Bone marrow (tissue), 2 donors: Measurements from ENCODE around the gene LNX2.

ENCODE experiments used
- DNase-seq, 2 donors: peaks; one replicate each; lab custom pipeline; 2025; lab: John Stamatoyannopoulos, UW

The LNX2 gene

DNA sequence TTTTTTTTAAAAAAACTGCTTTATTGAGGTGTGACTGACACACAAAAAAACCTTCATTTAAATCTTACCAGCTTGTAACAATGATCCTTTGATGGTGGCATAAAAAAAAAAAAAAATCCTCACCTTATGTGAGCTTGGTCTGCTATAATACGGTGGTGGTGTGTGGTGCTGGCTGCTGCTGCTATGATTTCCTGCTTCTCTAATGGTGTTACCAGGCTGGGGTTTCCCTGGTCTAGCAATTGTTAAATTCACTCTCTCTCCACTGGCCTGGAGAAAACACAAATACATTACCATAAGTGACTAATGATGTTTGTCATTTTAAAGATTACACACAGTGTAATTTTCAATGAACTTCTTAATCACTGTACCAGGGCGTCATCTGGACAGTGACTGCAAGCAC lies 60.6 kb downstream of the LNX2 start:
- no peak for DNase-seq

DNA sequence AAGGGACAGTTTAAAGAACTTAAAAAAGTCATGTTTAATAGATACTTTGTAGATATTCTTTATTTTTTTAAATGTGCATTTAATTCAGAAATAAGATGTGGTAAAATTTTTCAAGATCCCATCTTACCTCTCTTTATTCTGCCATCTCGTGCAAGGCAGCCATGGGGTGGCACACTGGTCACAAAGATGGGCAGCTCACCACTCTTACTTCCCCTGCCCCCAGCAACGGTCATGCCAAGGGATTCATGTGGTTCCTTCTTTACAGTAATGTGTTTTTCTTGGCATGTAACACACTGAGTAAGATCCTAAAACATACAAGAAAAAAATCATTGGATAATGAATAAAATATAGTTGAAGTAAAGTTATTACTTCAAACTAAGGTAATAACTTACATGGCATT lies 64.2 kb downstream of the LNX2 start:
- peak in 1 of 2 donors; percentile 28 for DNase-seq

DNA sequence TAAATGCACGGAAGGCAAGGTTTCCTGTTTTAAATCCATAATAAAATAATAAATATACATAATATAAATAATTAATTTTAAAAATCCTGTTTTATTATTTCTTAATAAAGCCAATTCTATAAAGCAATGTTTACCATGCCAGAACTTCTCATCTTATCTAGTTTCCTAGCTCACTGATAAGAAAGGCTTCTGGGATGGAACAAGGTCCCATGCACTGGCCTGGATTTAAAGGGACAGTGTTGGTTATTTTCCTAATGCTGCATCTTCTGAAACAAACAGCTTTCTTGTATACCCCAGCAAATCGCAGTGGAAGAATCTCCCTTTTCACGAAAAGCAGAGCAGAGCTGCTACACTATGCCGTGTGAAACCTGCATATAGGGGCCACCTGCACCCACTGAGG lies 68.8 kb downstream of the LNX2 start:
- no peak for DNase-seq

DNA sequence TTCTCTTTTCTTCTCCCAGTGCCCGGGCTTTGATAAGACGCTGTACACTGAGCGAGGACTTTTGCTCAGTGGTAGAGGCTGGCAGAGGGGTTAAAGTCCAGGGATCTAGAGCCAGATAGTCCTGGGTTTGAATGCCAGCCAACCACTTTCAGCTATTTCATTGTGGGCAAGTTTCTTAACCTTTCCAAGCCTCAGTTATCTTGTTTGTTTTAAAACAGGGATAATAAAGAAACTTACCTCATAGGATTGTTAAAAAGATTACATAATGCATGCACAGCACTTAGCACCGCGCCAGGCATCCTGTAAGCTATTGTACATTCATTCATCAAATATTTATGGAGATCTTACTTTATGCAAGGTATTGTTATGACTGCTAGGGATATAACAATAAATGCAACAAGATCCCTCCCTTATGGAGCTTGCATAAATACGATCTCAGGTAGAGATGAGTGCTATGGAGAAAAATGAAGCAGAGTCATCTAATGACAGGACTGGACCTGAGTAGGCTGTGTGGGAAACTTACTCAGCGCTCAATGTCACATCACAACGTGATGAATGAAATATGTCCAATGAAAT lies 70.8 kb downstream of the LNX2 start:
- DNase-seq, result no peak

DNA sequence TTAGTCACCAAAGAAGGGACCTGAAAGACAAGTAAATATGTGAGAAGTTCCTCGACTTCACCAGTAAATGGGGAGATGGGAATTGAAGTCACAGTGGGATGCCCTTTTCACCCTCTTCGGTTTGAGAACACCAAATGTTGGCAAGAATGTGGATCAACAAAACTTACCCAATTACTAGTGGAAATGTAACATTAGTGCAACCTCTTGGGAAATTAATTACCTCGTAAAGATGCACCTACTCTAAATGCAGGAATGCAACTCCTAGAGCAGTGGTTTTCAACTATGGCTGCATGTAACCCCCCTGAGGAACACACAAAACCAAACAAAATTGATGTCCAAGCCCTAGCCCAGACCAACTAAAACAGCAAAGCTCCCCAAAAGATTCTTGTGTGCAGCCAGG lies 78.1 kb downstream of the LNX2 start:
- DNase-seq, result no peak

DNA sequence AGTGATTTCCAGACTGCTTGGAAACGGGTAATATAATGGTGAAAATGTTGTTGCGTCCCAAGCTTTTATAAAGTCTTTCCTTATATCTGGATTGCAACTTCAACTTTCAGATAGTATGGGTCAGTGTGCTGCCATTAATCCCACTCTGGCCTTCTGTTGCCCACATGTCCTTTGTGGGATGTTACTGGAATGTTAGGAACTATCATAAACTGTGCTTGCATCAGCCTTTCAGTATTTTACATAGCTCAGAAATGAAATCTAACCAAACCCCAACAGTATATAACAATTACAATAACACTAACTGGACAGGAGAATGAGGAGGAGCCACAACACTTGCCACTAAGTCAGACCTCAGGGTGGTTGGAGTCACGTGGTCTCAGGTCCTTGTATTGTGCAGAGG lies 78.9 kb downstream of the LNX2 start:
- DNase-seq, result no peak

DNA sequence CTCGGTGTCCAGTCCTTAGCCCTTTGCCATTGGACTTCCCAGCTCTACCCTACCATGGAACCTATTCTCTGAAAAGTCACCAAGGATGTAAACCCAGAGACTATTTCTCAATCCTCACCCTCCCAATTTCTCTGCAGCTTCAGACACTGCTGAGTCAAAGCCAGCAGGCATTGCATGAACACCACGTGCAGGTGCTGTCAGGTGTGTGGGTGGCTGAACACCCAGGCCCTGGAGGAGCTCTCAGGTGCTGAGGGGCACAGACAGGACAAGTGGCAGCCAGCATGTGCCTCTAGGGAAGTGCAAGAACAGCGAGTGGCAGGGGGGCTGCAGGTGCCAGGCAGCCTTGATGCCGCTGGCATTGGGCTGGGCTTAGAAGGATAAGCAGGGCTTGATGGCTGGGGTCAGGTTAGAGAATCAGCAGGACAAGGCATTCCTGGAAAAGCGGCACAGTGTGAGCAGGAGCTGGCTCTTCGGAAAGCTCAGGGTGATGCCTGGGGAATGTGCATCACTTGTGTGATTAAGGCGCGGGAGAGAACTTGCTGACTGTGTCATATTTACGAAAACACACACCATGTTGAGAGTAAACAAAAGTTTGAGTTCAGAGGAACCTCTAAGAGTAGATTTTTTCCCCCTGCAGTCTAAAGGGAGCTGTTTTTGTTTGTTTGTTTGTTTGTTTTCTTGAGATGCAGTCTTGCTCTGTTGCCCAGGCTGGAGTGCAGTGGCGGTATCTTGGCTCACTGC lies 83.8 kb downstream of the LNX2 start:
- no peak for DNase-seq

DNA sequence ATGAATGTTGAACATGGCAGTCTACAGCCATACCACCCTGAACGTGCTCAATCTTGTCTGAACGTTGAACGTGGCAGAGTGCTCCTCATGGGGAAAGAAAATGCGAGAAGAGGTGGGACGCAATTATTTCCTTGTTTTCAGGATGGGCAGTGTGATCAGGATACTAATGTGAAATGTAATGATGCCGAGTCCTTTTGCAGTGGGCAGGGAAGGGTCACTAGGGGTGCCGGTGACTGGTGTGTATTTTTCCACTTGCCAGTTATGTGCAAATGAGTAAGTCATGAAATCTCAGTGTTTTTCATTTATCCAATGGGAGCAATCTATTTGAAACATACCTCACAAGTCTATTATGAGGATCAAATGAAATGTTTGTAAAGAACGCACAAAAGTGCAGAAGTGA lies 84.8 kb downstream of the LNX2 start:
- DNase-seq, result peak in 1 of 2 donors; percentile 5

DNA sequence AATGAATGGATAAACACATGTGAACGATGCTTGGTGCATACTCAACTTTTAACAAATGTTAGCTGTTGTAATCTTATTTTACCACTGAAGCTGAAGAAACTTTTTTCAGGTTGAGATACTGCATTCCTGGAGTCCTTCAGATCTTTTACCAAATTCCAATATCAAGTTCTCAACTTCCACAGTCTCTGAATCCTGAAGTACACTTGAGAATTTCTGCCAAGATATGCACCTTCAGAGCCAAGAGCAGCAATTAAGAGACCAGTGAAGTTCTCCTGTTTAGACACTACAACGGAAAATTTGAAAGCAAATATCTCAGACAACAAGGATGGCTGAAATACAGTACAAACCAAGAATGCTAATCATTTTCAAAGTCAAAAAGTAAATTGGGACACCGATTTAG lies 85.3 kb downstream of the LNX2 start:
- DNase-seq, result no peak

DNA sequence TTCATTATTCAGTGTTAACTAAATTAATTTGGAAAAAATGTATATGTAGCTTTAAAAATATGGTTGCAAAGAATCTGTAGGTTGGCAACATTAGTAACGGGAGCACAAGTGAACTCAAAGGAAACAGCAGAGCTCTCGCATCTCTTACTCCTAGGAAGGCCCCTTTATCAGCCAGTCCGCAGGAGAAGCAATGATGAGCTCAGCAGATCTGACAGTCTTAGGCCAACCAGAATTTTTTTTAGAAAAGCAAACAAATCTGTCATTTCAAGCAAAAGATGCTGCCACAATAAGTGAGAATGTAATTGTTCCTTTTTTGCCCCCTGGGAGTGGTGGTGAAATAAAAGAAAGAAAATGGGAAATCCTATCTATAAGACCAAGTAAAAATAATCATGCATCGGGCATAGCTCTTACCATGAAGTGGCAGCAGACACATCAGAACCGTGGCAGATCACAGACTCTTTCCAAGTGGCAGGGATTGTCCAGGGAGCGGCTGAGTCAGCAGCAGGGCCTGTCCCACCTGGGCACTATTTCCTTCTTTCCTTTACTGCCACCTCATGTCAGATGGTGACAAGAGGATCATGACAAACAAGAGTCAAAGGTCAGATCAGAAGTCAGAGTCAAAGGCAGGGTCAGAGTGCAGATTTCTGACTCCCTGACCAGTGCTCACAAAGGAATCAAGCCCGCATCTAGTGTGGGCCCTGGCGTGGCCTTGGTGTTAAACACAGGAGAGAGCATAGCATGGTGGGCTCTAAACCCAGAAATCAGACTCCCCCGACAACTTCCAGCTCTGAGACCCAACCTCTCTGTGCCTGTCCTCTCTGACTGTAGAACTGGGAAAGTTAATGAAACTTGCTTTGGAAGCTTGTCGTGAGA lies 86.0 kb downstream of the LNX2 start:
- DNase-seq, result no peak

DNA sequence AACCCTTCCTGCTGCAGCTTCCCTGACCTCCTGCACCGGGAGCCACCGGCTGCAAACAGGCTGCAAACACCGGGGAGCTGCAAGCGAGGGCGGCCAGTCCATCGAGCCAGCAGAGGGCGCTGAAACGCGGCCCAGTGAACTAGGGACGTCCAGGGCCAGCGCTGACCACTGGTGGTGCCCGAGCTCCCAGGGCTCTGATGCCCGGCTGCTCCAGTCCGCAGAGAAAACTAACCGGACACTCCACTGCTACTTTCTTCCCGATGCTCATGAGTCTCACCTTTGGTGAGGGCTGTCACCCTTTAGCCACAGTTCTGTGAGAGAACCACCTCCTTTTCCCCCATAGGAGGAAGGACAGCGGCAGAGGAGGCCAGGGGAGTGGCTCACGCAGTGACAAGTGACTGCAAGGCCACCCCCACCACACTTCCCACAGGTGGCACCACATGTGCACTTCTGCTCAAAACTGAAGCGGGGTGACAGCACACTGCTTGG lies 87.1 kb downstream of the LNX2 start:
- DNase-seq, result peak in 1 of 2 donors; percentile 33

DNA sequence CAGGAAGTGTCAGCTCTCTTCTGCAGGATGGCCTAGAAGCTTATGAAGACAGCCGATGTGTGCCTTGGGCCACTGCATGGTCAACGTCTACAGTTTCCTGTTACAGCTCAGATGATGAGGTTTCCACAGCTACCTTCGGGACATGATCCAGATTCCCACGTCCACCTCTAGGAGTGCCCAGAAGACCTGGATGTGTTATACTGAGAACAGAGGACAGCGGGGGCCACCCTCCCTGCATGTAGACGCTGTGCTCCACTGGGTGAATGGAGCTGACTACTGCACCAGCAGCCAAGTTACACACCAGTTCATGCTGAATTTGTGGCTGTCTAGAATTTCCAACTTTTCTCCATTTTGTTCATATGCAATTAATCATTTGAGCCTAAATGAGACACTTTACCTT lies 91.4 kb downstream of the LNX2 start:
- no peak for DNase-seq

DNA sequence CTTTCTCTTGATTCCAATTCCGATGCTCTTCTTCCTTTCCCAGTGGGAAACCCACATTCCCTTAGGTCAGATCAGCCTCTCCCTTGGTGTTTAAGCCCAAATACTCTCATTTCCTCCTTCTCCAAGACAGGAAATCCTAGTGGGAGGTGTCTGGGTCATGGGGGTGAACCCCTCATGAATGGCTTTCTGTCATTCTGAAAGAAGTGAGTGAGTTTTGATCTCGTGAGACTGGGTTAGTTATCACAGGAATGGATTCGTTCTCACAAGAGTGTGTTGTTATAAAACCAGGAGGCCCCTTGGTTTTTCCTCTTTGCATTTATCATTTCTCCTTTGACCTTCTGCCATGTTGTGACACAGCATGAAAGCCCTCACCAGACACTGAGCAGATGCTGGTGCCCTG lies 93.8 kb downstream of the LNX2 start:
- DNase-seq, result no peak

DNA sequence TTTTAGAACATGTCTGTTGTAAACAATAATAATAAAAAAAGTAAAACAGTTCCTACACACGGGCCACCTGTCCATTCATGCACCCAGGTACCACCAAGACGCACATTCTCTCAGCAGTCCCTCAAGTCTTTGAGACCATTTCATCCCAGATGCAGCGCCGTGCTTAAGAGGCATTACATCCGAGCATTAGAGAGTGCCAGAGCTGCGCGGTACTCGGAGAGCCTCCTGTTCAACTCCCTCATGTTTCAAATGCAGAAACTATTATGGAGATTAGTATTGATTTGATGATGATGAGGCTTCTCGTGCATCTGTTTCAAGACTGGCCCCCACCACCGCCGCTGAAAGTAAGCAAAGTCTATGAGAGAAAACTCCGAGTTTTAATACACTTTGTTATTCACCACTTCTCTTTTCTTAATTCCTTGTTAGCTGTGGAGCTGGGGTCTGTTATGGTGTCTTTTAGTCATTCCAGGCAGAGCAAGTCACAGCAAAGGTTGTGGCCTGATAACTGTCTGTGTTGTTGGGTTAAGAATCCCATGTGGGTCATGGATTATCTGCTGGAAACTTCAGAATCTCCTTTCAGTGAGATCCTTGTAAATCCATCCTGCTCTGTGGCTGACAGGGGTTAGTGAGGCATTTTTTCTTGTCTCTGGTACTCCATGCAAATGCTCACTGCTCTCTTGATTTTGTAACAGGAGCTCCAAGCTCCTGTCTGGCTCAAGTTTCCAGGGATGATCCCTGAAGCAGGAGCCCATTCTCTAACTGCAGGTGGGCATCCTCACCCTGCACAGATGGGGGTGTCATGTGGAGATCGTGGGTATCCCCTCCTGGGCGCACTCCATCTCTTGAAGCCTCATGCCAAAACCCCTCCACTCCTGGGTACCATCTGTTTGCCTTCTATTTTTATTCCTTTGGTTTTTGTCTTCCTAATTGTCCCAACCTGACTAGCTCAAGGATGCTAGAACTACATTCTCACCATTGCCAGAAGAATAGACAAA lies 95.1 kb downstream of the LNX2 start:
- no peak for DNase-seq

DNA sequence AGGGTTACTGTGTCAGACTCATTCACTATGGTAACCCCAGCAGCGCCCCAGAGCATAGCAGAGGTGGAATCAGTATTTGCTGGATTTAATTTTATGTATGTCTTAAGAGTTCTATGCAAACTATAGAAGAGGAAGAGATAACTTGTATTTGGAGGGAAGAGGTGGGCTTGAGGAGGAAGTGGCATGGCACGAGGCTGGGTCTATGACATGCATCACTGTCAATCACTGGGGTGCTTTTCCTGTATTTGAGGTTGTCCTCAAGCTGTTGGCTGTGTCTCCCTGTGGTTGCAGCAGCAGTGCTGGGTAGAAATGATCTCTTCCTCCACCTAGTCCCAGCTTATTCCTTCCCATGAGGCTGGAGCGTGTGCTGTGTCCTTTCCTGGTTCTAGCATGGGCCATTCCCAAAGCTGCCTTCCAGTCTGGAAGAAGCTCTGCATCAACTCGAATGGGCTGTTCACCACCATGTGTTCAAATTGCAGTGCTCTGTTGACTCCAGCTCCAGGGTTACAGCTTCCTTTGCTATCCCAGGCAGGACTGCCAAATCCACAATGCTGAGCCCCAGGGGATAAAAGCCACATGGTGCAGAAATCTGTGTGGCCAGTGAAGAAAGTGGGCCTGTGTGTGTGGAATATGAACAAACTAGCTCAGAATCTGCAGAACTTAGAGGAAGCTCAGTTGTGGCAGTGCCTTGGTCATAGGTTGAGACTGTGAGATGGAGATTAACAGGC lies 96.8 kb downstream of the LNX2 start:
- DNase-seq, result no peak

DNA sequence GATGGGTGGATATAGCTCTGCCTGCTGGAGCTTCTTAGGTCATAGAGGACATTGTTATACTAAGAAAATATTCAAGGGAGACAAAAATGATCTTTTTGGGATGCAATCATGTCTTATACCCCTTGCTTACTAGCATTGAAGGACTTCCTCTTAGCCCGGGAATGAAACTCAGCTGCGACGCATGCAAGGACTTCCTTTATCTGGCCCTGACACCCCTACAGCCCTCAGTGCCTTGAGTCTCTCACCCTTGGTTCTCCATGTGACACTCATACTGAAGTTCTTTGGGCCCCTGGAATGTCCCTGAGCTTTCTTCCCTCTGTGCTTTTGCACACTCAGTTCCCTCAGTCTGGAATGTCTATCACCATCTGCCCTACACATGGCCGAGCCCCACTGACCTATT lies 97.5 kb downstream of the LNX2 start:
- no peak for DNase-seq

DNA sequence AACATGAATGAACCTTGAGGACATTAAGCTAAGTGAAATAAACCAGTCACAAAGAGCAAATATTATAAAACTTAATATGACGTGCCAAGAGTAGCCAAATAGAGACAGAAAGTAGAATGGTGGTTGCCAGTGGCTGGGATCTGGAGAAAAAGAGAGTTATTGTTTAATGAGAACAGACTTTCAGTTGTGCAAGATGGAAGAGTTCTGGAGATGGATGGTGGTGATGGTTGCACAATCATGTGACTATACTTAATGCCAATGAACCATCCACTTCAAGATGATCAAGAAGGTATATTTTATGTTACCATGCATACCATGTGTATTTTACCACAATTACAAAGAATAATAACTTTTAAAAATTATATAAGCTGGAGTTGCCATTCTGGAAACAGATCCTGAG lies 104.2 kb downstream of the LNX2 start:
- DNase-seq, result no peak

DNA sequence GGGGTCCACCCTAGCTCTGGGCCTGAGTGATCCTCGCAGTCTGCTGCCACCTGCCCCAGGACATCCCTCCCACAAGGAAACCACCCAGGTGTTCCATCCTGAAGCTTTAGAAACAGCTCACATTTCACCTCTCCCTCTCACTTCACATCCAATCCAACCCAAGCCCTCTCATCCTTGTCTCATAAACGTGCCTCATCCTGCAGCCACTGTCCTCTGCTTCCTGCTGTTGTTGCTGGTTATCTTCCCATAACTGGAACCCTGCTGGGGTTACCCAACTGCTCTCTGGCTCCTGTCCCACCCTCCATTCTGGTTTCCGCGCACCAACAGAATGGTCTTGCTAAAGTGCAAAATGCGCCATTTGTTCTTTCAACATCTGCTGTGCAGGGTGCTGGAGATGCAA lies 110.2 kb downstream of the LNX2 start:
- no peak for DNase-seq

DNA sequence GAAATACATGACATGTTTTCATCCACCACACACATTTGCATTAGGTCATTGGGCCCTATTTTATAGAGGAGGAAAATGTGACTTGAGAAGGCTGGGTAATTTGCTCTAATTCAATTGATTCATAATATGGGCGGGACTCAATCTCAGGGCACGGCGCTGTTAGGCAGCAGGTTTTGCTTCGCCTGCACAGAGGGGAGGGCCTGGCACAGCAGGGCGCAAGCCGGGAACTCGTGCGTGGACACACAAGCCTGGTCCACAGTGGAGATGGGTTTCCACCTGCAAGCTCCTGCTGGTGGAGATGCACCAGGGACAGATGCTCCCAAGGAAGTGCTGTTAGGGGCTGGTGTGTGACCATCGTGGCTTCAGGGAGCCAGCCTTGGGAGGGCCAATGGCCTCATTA lies 111.5 kb downstream of the LNX2 start:
- DNase-seq, result no peak

DNA sequence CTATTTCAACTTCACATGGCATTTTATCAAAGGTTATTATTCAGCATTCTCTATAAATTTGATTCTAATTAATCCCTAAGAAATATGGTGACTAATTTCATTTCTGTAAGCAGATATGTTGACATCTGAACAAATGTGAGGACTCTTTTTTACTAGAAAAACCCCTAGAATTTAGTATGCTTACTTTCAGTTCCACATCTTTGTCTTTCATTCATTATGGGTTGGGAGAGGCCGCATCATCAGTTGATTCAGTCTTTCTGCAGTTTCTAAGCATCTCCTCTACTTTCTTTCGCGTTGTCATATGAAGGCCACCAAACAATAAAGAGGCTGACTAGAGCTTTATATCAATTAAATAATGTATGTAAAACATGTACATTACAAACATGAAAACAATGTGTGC lies 114.5 kb downstream of the LNX2 start:
- no peak for DNase-seq

DNA sequence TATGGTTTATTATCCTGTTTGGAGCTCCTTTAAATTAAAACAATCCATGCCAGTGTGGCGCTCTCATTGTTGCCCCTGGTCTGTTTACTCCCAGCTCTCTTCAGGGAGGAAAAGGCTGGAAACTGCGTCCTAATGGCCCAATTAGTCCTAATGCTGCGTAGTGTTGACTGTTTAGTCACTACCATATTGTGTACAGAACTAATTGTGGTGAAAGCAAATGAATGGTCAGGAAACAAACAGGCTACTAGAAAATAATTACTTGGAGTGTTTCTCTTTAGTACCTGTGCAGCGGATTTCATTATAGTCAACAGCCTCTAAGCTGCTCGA lies 115.5 kb downstream of the LNX2 start:
- DNase-seq, result no peak
